Astrocyte (in vitro differentiated cells and primary cell): ENCODE results near the gene STAT3. TPM values are rescaled to one million over a fixed set of nuclear protein-coding genes. Genes with fewer than 3 reads are reported as not detected.

ENCODE experiments used
- DNase-seq: peaks from one replicate; pipeline ENCODE4 v3.0.0-alpha.2; 2010; ENCODE audit warnings: low read depth
- FAIRE-seq: peaks from 2 replicates; lab custom pipeline; 2011; peaks lifted over from hg19 to GRCh38; lab: Jason Lieb, UNC
- H2AFZ ChIP-seq: 2 replicates; pipeline ENCODE4 v1.6.0; 2012; ENCODE audit warnings: low read depth, low read length, inconsistent platforms
- H3K27ac ChIP-seq: 2 replicates; pipeline ENCODE4 v1.5.1; 2011; ENCODE audit warnings: low read depth, low read length, inconsistent platforms
- H3K27me3 ChIP-seq: 2 replicates; pipeline ENCODE4 v1.6.0; 2011; ENCODE audit warnings: low read length, inconsistent platforms; ENCODE audit not compliant: insufficient read depth
- H3K36me3 ChIP-seq: 2 replicates; pipeline ENCODE4 v1.5.1; 2011; ENCODE audit warnings: low read length, inconsistent platforms; ENCODE audit not compliant: insufficient read depth
- H3K4me1 ChIP-seq: 2 replicates; pipeline ENCODE4 v1.5.1; 2011; ENCODE audit warnings: low read length, inconsistent platforms; ENCODE audit not compliant: insufficient read depth
- H3K4me2 ChIP-seq: 2 replicates; pipeline ENCODE4 v1.6.0; 2012; ENCODE audit warnings: low read length, inconsistent platforms
- H3K4me3 ChIP-seq: 2 replicates; pipeline ENCODE4 v1.5.1; 2011; ENCODE audit warnings: low read depth, mild to moderate bottlenecking, low read length, inconsistent platforms; ENCODE audit not compliant: insufficient read depth
- H3K79me2 ChIP-seq: 2 replicates; pipeline ENCODE4 v1.6.0; 2012; ENCODE audit warnings: mild to moderate bottlenecking, low read length, inconsistent platforms; ENCODE audit not compliant: insufficient read depth
- H3K9ac ChIP-seq: 2 replicates; pipeline ENCODE4 v1.6.0; 2012; ENCODE audit warnings: mild to moderate bottlenecking, low read length, inconsistent platforms
- H3K9me3 ChIP-seq: 2 replicates; pipeline ENCODE4 v1.5.1; 2012; ENCODE audit warnings: low read depth, mild to moderate bottlenecking, low read length, inconsistent platforms; ENCODE audit not compliant: insufficient read depth
- H4K20me1 ChIP-seq: 2 replicates; pipeline ENCODE4 v1.6.0; 2012; ENCODE audit warnings: low read length, inconsistent platforms; ENCODE audit not compliant: insufficient read depth
- H3K27ac Mint-ChIP-seq: one replicate; pipeline ENCODE4 v1.8.0; 2021; ENCODE audit warnings: mild to moderate bottlenecking, mixed read lengths; ENCODE audit not compliant: unreplicated experiment
- H3K27me3 Mint-ChIP-seq: one replicate; pipeline ENCODE4 v1.8.0; 2021; ENCODE audit warnings: low read depth, mixed read lengths; ENCODE audit not compliant: unreplicated experiment
- H3K36me3 Mint-ChIP-seq: one replicate; pipeline ENCODE4 v1.8.0; 2021; ENCODE audit warnings: low read depth, mixed read lengths; ENCODE audit not compliant: unreplicated experiment
- H3K4me1 Mint-ChIP-seq: one replicate; pipeline ENCODE4 v1.8.0; 2021; ENCODE audit warnings: low read depth, mixed read lengths; ENCODE audit not compliant: unreplicated experiment
- H3K4me3 Mint-ChIP-seq: one replicate; pipeline ENCODE4 v1.8.0; 2021; ENCODE audit warnings: mild to moderate bottlenecking, moderate library complexity, mixed read lengths; ENCODE audit not compliant: unreplicated experiment
- H3K9me3 Mint-ChIP-seq: one replicate; pipeline ENCODE4 v1.8.0; 2021; ENCODE audit warnings: mild to moderate bottlenecking, mixed read lengths; ENCODE audit not compliant: unreplicated experiment
- CTCF ChIP-seq: IDR thresholded peaks from 2 replicates; pipeline ENCODE4 v1.5.1; 2011; ENCODE audit warnings: low read depth, mild to moderate bottlenecking, inconsistent platforms, low read length, moderate library complexity; ENCODE audit not compliant: insufficient read depth
- EZH2 ChIP-seq: IDR thresholded peaks from 2 replicates; pipeline ENCODE4 v1.6.1; 2012; ENCODE audit warnings: mild to moderate bottlenecking, low read length, inconsistent platforms; ENCODE audit not compliant: insufficient read depth
- total RNA-seq: library from RNA; stranded (reverse); gene quantifications from 2 replicates; pipeline ENCODE4 v1.2.1, GENCODE V29; 2021

The STAT3 gene
- total RNA-seq, 1 donor from 2014 or later, result 145 TPM

DNA sequence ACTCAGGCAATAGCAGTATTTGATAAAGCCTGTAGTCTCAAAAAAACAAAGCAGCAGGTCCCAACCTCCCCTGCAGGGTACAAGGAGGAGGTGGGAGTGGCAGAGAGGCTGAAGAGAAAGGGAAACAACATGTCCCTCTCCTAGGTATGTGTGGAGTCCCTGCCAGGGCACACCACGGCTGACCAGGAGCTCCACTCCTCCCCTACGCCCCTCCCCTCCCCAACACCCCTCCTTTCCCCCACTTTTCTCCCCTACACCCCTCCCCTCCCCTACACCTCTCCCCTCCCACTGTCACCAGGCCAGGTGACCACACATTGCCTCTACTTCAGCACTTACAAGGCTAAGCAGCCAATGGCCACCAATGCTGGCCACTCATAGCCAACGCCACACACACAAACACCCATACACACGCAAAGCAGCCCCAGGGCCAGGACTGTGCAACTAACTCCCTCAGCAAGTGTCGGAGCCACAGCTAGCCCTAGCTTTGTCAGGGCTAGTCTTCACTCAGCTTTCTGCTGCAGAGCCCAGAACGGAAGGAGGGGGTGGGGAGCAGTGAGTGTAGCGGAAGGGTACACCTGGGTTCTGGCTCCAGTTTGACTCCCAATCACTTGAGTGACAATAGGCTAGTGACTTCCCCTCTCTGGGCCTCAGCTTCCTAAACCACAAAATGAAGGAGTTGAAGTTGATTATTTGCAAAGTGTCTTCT lies 26.6 kb upstream of the STAT3 start:
- H3K4me3 ChIP-seq, result no peak overlapping the region
- H3K79me2 ChIP-seq, result peaks cover 100% of the 10 kb centered on the region
- TF ChIP-seq CTCF, result no peak
- TF ChIP-seq EZH2, result no peak
- H3K27ac ChIP-seq, result no peak overlapping the region
- no peaks in the 10 kb centered on the region for H3K27me3 ChIP-seq
- no peak overlapping the region for H3K4me3 Mint-ChIP-seq
- peaks cover 43% of the 10 kb centered on the region for H3K4me1 Mint-ChIP-seq
- H4K20me1 ChIP-seq, result peaks cover 98% of the 10 kb centered on the region
- H3K27ac Mint-ChIP-seq, result peak overlapping the region; percentile 75
- FAIRE-seq (no peak), DNase-seq (no peak)
- H3K4me2 ChIP-seq, result peak overlapping the region; percentile 60
- no peaks in the 10 kb centered on the region for H3K9me3 ChIP-seq
- H3K36me3 Mint-ChIP-seq, result peaks cover 7% of the 10 kb centered on the region
- no peaks in the 10 kb centered on the region for H3K27me3 Mint-ChIP-seq
- H3K9me3 Mint-ChIP-seq, result no peaks in the 10 kb centered on the region
- peaks cover 10% of the 10 kb centered on the region for H3K36me3 ChIP-seq
- peaks cover 40% of the 10 kb centered on the region for H3K4me1 ChIP-seq
- H2AFZ ChIP-seq, result no peak overlapping the region
- no peak overlapping the region for H3K9ac ChIP-seq

GRCh38 chr17:42413464-42414040 lies 25.3 kb upstream of the STAT3 start:
- DNase-seq (no peak), FAIRE-seq (no peak)
- H3K4me2 ChIP-seq, result no peak overlapping the region

More at GRCh38 chr17:42413464-42414040, 25.3 kb upstream of the STAT3 start:
- Mint-ChIP-seq H3K36me3 (peaks cover 8% of the 10 kb centered on the region), H3K4me3 (peak overlapping the region; percentile 34), H3K4me1 (peaks cover 43% of the 10 kb centered on the region), H3K27ac (no peak overlapping the region), H3K27me3 (no peaks in the 10 kb centered on the region), H3K9me3 (no peaks in the 10 kb centered on the region)
- H3K9me3 ChIP-seq, result no peaks in the 10 kb centered on the region
- TF ChIP-seq EZH2 (no peak), CTCF (no peak)
- H2AFZ ChIP-seq, result no peak overlapping the region
- peaks cover 97% of the 10 kb centered on the region for H4K20me1 ChIP-seq
- H3K27ac ChIP-seq, result no peak overlapping the region
- H3K79me2 ChIP-seq, result peaks cover 98% of the 10 kb centered on the region
- H3K4me1 ChIP-seq, result peaks cover 47% of the 10 kb centered on the region
- peaks cover 13% of the 10 kb centered on the region for H3K36me3 ChIP-seq
- no peaks in the 10 kb centered on the region for H3K27me3 ChIP-seq
- H3K9ac ChIP-seq, result no peak overlapping the region
- H3K4me3 ChIP-seq, result no peak overlapping the region
